ENCODE data around the gene FAM184A. TPM values are rescaled to one million over a fixed set of nuclear protein-coding genes. Genes with fewer than 3 reads are reported as not detected.

The FAM184A gene
- total and polyA plus RNA-seq, 9 of the 15 experiments (the other 6 are each of a cell fraction or from before 2014, with no cell fraction given) = 6.4 to 18.7 (median 13.1) TPM

DNA sequence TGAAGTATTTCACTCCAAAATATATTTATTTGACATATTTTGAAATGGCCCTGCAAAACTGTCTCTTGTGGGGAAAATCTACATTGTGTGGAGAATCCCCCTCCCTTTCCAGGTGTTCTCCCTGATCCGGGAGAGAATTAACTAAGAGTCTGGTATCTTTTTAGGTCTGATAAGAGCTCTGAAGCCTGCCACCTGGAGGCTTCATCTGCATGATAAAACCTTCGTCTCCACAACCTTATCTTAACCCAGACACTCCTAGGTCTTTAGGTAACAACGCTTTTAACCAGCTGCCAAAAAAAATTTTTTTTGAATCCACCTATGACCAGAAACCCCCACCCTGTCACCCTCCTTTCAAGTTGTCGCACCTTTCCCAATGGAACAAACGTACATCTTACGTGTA, 43.0 kb downstream of the FAM184A start (continued):
- TF ChIP-seq CC2D1A (IDR thresholded peaks at IDR 0.05) (no peak; the same call in 1 of the 2 replicates), NUFIP1 (IDR thresholded peaks at IDR 0.05; ENCODE audit: partially characterized antibody) (no peak), LEF1 (IDR thresholded peaks at IDR 0.05) (no peak), GABPB1 (CRISPR knock-in tag; IDR thresholded peaks at IDR 0.05) (no peak), ZNF3 (CRISPR knock-in tag; IDR thresholded peaks at IDR 0.05) (no peak), JUN (IDR thresholded peaks at IDR 0.05; ENCODE audit: borderline replicate concordance, low read depth, low read length) (no peak), JUN (CRISPR knock-in tag; IDR thresholded peaks at IDR 0.05; ENCODE audit: borderline replicate concordance) (no peak), SRSF3 (IDR thresholded peaks at IDR 0.05; ENCODE audit: insufficient read depth, low read length) (no peak), TEAD4 (IDR thresholded peaks at IDR 0.05; ENCODE audit: low read length) (peak; percentile 94), TEAD4 (CRISPR knock-in tag; IDR thresholded peaks at IDR 0.05; ENCODE audit: borderline replicate concordance) (no peak), TGIF2 (CRISPR knock-in tag; IDR thresholded peaks at IDR 0.05) (no peak), ZNF583 (CRISPR knock-in tag; IDR thresholded peaks at IDR 0.05) (no peak)
- TF ChIP-seq, protein P1, sequence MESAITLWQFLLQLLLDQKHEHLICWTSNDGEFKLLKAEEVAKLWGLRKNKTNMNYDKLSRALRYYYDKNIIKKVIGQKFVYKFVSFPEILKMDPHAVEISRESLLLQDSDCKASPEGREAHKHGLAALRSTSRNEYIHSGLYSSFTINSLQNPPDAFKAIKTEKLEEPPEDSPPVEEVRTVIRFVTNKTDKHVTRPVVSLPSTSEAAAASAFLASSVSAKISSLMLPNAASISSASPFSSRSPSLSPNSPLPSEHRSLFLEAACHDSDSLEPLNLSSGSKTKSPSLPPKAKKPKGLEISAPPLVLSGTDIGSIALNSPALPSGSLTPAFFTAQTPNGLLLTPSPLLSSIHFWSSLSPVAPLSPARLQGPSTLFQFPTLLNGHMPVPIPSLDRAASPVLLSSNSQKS (CRISPR knock-in tag; IDR thresholded peaks at IDR 0.05) = no peak
- TF ChIP-seq, protein P2, sequence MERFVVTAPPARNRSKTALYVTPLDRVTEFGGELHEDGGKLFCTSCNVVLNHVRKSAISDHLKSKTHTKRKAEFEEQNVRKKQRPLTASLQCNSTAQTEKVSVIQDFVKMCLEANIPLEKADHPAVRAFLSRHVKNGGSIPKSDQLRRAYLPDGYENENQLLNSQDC (CRISPR knock-in tag; IDR thresholded peaks at IDR 0.05) = no peak
- TF ChIP-seq, protein P3, sequence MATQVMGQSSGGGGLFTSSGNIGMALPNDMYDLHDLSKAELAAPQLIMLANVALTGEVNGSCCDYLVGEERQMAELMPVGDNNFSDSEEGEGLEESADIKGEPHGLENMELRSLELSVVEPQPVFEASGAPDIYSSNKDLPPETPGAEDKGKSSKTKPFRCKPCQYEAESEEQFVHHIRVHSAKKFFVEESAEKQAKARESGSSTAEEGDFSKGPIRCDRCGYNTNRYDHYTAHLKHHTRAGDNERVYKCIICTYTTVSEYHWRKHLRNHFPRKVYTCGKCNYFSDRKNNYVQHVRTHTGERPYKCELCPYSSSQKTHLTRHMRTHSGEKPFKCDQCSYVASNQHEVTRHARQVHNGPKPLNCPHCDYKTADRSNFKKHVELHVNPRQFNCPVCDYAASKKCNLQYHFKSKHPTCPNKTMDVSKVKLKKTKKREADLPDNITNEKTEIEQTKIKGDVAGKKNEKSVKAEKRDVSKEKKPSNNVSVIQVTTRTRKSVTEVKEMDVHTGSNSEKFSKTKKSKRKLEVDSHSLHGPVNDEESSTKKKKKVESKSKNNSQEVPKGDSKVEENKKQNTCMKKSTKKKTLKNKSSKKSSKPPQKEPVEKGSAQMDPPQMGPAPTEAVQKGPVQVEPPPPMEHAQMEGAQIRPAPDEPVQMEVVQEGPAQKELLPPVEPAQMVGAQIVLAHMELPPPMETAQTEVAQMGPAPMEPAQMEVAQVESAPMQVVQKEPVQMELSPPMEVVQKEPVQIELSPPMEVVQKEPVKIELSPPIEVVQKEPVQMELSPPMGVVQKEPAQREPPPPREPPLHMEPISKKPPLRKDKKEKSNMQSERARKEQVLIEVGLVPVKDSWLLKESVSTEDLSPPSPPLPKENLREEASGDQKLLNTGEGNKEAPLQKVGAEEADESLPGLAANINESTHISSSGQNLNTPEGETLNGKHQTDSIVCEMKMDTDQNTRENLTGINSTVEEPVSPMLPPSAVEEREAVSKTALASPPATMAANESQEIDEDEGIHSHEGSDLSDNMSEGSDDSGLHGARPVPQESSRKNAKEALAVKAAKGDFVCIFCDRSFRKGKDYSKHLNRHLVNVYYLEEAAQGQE (IDR thresholded peaks at IDR 0.05; ENCODE audit: borderline replicate concordance) = no peak
- TF ChIP-seq, protein P3 (CRISPR knock-in tag; IDR thresholded peaks at IDR 0.05; ENCODE audit: low read depth) = no peak
- TF ChIP-seq, protein P4, sequence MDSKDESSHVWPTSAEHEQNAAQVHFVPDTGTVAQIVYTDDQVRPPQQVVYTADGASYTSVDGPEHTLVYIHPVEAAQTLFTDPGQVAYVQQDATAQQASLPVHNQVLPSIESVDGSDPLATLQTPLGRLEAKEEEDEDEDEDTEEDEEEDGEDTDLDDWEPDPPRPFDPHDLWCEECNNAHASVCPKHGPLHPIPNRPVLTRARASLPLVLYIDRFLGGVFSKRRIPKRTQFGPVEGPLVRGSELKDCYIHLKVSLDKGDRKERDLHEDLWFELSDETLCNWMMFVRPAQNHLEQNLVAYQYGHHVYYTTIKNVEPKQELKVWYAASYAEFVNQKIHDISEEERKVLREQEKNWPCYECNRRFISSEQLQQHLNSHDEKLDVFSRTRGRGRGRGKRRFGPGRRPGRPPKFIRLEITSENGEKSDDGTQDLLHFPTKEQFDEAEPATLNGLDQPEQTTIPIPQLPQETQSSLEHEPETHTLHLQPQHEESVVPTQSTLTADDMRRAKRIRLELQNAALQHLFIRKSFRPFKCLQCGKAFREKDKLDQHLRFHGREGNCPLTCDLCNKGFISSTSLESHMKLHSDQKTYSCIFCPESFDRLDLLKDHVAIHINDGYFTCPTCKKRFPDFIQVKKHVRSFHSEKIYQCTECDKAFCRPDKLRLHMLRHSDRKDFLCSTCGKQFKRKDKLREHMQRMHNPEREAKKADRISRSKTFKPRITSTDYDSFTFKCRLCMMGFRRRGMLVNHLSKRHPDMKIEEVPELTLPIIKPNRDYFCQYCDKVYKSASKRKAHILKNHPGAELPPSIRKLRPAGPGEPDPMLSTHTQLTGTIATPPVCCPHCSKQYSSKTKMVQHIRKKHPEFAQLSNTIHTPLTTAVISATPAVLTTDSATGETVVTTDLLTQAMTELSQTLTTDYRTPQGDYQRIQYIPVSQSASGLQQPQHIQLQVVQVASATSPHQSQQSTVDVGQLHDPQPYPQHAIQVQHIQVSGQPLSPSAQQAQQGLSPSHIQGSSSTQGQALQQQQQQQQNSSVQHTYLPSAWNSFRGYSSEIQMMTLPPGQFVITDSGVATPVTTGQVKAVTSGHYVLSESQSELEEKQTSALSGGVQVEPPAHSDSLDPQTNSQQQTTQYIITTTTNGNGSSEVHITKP (IDR thresholded peaks at IDR 0.05; ENCODE audit: partially characterized antibody) = no peak

All from K562 (cell line).